H54 (cell line): ENCODE data around the gene RUBCNL.

Source experiments
- DNase-seq: peaks from one replicate; pipeline ENCODE4 v3.0.0; 2011; ENCODE audit warnings: low spot score, mixed read lengths; ENCODE audit not compliant: insufficient read length
- FAIRE-seq: peaks from 3 replicates; lab custom pipeline; 2011; peaks lifted over from hg19 to GRCh38; lab: Jason Lieb, UNC
- POLR2A ChIP-seq: IDR thresholded peaks from 2 replicates; pipeline ENCODE4 v1.6.1; 2011; ENCODE audit warnings: low read depth, mild to moderate bottlenecking, low read length

The RUBCNL gene

GRCh38 chr13:46341112-46341711 lies 45.8 kb downstream of the RUBCNL start:
- TF ChIP-seq POLR2A, result no peak
- peak; percentile 25 for DNase-seq
- peak; percentile 52 for FAIRE-seq

GRCh38 chr13:46340631-46341111 lies 46.4 kb downstream of the RUBCNL start:
- FAIRE-seq (no peak), DNase-seq (no peak)
- TF ChIP-seq POLR2A, result no peak

- FAIRE-seq (no peak), DNase-seq (no peak)
- TF ChIP-seq POLR2A, result no peak
Observed at GRCh38 chr13:46340011-46340410, 47.0 kb downstream of the RUBCNL start.

GRCh38 chr13:46339035-46339666 lies 47.9 kb downstream of the RUBCNL start:
- no peak for DNase-seq

GRCh38 chr13:46337700-46338099 lies 49.4 kb downstream of the RUBCNL start:
- no peak for DNase-seq
- TF ChIP-seq POLR2A, result no peak
- FAIRE-seq, result no peak

More at GRCh38 chr13:46339035-46339666, 47.9 kb downstream of the RUBCNL start:
- no peak for FAIRE-seq
- no peak for TF ChIP-seq POLR2A

- FAIRE-seq (no peak), DNase-seq (no peak)
- TF ChIP-seq POLR2A, result no peak
Observed at GRCh38 chr13:46334035-46334822, 52.8 kb downstream of the RUBCNL start.

- FAIRE-seq, result no peak
Observed at GRCh38 chr13:46332772-46333171, 54.3 kb downstream of the RUBCNL start.

GRCh38 chr13:46329624-46330023 lies 57.4 kb downstream of the RUBCNL start:
- FAIRE-seq, result no peak
- TF ChIP-seq POLR2A, result no peak

More at GRCh38 chr13:46332772-46333171, 54.3 kb downstream of the RUBCNL start:
- TF ChIP-seq POLR2A, result no peak
- no peak for DNase-seq

GRCh38 chr13:46327246-46327645 lies 59.8 kb downstream of the RUBCNL start:
- FAIRE-seq (no peak), DNase-seq (no peak)
- TF ChIP-seq POLR2A, result no peak

More at GRCh38 chr13:46329624-46330023, 57.4 kb downstream of the RUBCNL start:
- no peak for DNase-seq

GRCh38 chr13:46324976-46325375 lies 62.1 kb downstream of the RUBCNL start:
- FAIRE-seq (no peak), DNase-seq (no peak)
- TF ChIP-seq POLR2A, result no peak

- DNase-seq (peak; percentile 23), FAIRE-seq (no peak)
- TF ChIP-seq POLR2A, result no peak
Observed at GRCh38 chr13:46321494-46322225, 65.4 kb downstream of the RUBCNL start.

GRCh38 chr13:46320821-46321220 lies 66.2 kb downstream of the RUBCNL start:
- no peak for FAIRE-seq
- TF ChIP-seq POLR2A, result no peak
- DNase-seq, result no peak

GRCh38 chr13:46320406-46320805 lies 66.6 kb downstream of the RUBCNL start:
- no peak for TF ChIP-seq POLR2A
- FAIRE-seq (no peak), DNase-seq (no peak)

- FAIRE-seq (no peak), DNase-seq (no peak)
- TF ChIP-seq POLR2A, result no peak
Observed at GRCh38 chr13:46318986-46319385, 68.1 kb downstream of the RUBCNL start.
